ENCODE measurements around the gene AOPEP. TPM values are rescaled to one million over a fixed set of nuclear protein-coding genes. Genes with fewer than 3 reads are reported as not detected.
A peak's percentile ranks its signal among the peaks of the same experiment; 100 is the strongest.

AOPEP gene
- polyA plus RNA-seq, 1 of the 3 experiments (the other 2 are of a cell fraction) = 54.6 TPM

- TF ChIP-seq NRF1 (IDR thresholded peaks at IDR 0.05; ENCODE audit: low read depth, low read length) = no peak
- no peak for TF ChIP-seq GABPA (IDR thresholded peaks at IDR 0.05; ENCODE audit: low read depth)
- TF ChIP-seq CHD2 (IDR thresholded peaks at IDR 0.05; ENCODE audit: low read length, partially characterized antibody) = peak; percentile 7
- no peak for TF ChIP-seq TEAD4 (IDR thresholded peaks at IDR 0.05; ENCODE audit: borderline replicate concordance, insufficient read depth)
- no peak for TF ChIP-seq REST (IDR thresholded peaks at IDR 0.05; ENCODE audit: low read depth, low read length)
- TF ChIP-seq NFIC (IDR thresholded peaks at IDR 0.05; ENCODE audit: borderline replicate concordance) = no peak
Observed at GRCh38 chr9:94894094-94894699, 167.7 kb downstream of the AOPEP start (continued).

- Histone ChIP-seq H3K4me1 (ENCODE audit: control insufficient read depth in 1 of 2, insufficient read depth in 2 of 2, low read depth in 1 of 2, low read length in 1 of 2) (peaks cover 8 to 17% of the 10 kb centered on the region in 2 experiments; a peak in 3 of 4 replicates), H4K20me1 (ENCODE audit: insufficient read depth) (no peaks in the 10 kb centered on the region), H2AFZ (ENCODE audit: low read depth) (no peak overlapping the region), H3F3A (replicated peaks; ENCODE audit: insufficient read depth) (peaks cover 20% of the 10 kb centered on the region), H3K79me2 (ENCODE audit: insufficient read depth) (no peaks in the 10 kb centered on the region; the same call in 1 of the 2 replicates), H3K27ac (ENCODE audit: low read depth in 2 of 2, low read length in 1 of 2) (no peak overlapping the region), H3K4me2 (no peak overlapping the region), H3K9ac (no peak overlapping the region), H3K36me3 (replicated peaks in 1 of 2; ENCODE audit: control insufficient read depth in 1 of 2, insufficient read depth in 2 of 2, low read length in 1 of 2) (peaks cover 0 to 12% of the 10 kb centered on the region in 2 experiments), H3K27me3 (ENCODE audit: insufficient read depth) (no peaks in the 10 kb centered on the region), H3K9me2 (no peaks in the 10 kb centered on the region), H3K4me3 (ENCODE audit: low read depth in 2 of 2, low read length in 1 of 2) (no peak overlapping the region), H3K9me3 (peaks cover 6% of the 10 kb centered on the region; the same call in 1 of the 2 replicates)
- WGBS (ENCODE audit: low lambda C conversion rate) = 56% methylated on average over 3 of the region's 3 CpGs
- ChIA-PET POLR2A (no interaction called here), CTCF (interaction anchor here (1.1 kb wide), 1 partner anchor 22 kb away, joined by 3 read pairs; no protein-coding TSS in a partner anchor)
- DNase-seq = no peak
- TF ChIP-seq RCOR1 (IDR thresholded peaks at IDR 0.05; ENCODE audit: low read length) (no peak), REST (IDR thresholded peaks at IDR 0.05; ENCODE audit: low read depth, low read length) (no peak), EZH2phosphoT487 (IDR thresholded peaks at IDR 0.05; ENCODE audit: borderline replicate concordance, low read depth) (no peak), TCF12 (IDR thresholded peaks at IDR 0.05) (no peak), CHD2 (IDR thresholded peaks at IDR 0.05; ENCODE audit: low read length, partially characterized antibody) (no peak), RAD21 (IDR thresholded peaks at IDR 0.05; ENCODE audit: low read length) (no peak), YY1 (IDR thresholded peaks at IDR 0.05; ENCODE audit: low read depth) (no peak), SIN3A (IDR thresholded peaks at IDR 0.05; ENCODE audit: borderline replicate concordance, low read depth, low read length) (no peak), GATA2 (CRISPR knock-in tag; IDR thresholded peaks at IDR 0.05) (no peak), TEAD4 (IDR thresholded peaks at IDR 0.05; ENCODE audit: borderline replicate concordance, insufficient read depth) (no peak), ELF1 (IDR thresholded peaks at IDR 0.05) (no peak), SMC3 (IDR thresholded peaks at IDR 0.05; ENCODE audit: low read depth, low read length) (no peak), IRF3 (IDR thresholded peaks at IDR 0.05; ENCODE audit: low read depth, low read length) (no peak), POLR2AphosphoS5 (IDR thresholded peaks at IDR 0.05; ENCODE audit: low read depth, low read length) (no peak), USF2 (IDR thresholded peaks at IDR 0.05; ENCODE audit: borderline replicate concordance, low read depth, low read length) (no peak), NRF1 (IDR thresholded peaks at IDR 0.05; ENCODE audit: low read depth, low read length) (no peak), MXI1 (IDR thresholded peaks at IDR 0.05; ENCODE audit: low read depth, low read length) (no peak), PBX3 (IDR thresholded peaks at IDR 0.05) (no peak)
Observed at GRCh38 chr9:94895668-94896067, 169.2 kb downstream of the AOPEP start.
